Lower leg skin (tissue), 3 donors: ENCODE measurements around the gene LNX2.

ENCODE experiments used
- POLR2A ChIP-seq, 2 donors: fragments of 450-650 bp; IDR thresholded peaks; one replicate each; pipeline ENCODE4 v1.6.1; 2016 to 2017; ENCODE audit warnings: antibody characterized with exemption in 2 of 2, mild to moderate bottlenecking in 1 of 2, moderate library complexity in 1 of 2
- TF ChIP-seq, protein P1 (sequence below), 3 donors: fragments of 450-650 bp; IDR thresholded peaks; one replicate each; pipeline ENCODE4 v1.5.1; 2016; ENCODE audit warnings: antibody characterized with exemption in 3 of 3, mild to moderate bottlenecking in 3 of 3, moderate library complexity in 2 of 3

GRCh38 chr13:27619728-27620376 lies 477 bp downstream of the LNX2 start:
- TF ChIP-seq, protein P1, sequence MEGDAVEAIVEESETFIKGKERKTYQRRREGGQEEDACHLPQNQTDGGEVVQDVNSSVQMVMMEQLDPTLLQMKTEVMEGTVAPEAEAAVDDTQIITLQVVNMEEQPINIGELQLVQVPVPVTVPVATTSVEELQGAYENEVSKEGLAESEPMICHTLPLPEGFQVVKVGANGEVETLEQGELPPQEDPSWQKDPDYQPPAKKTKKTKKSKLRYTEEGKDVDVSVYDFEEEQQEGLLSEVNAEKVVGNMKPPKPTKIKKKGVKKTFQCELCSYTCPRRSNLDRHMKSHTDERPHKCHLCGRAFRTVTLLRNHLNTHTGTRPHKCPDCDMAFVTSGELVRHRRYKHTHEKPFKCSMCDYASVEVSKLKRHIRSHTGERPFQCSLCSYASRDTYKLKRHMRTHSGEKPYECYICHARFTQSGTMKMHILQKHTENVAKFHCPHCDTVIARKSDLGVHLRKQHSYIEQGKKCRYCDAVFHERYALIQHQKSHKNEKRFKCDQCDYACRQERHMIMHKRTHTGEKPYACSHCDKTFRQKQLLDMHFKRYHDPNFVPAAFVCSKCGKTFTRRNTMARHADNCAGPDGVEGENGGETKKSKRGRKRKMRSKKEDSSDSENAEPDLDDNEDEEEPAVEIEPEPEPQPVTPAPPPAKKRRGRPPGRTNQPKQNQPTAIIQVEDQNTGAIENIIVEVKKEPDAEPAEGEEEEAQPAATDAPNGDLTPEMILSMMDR (IDR thresholded peaks at IDR 0.05), result no peak
- TF ChIP-seq POLR2A (IDR thresholded peaks at IDR 0.05), result no peak
